GM12892 (cell line): Measurements from ENCODE around the gene SDR42E2.

Experiments used
- POLR2A ChIP-seq: IDR thresholded peaks from 2 replicates; pipeline ENCODE4 v1.6.1; 2011; ENCODE audit warnings: low read depth, low read length, control low read depth
- POLR2AphosphoS5 ChIP-seq: IDR thresholded peaks from 2 replicates; pipeline ENCODE4 v1.6.1; 2011; ENCODE audit warnings: low read depth, low read length, control low read depth
- TAF1 ChIP-seq: IDR thresholded peaks from 2 replicates; pipeline ENCODE4 v1.6.1; 2011; ENCODE audit warnings: low read depth, mild to moderate bottlenecking, control low read depth, low read length, borderline replicate concordance

GRCh38 chr16:22164482-22164881 lies 2.2 kb downstream of the SDR42E2 start:
- no peak for TF ChIP-seq POLR2A
- no peak for TF ChIP-seq POLR2AphosphoS5
- no peak for TF ChIP-seq TAF1
